HL-60 (cell line): ENCODE measurements around the gene ADAM30.
"Not testable (repeated sequence)": the region's sequence is repeated elsewhere in the genome, so short reads cannot be mapped to it uniquely, and the experiment has no call there.

Experiments used
- DNase-seq, 2 experiments: peaks; one replicate each; pipeline ENCODE4 v3.0.0-alpha.2; 2010 to 2020; ENCODE audit warnings: low read depth in 1 of 2, low spot score in 1 of 2
- H3K27ac ChIP-seq: fragments of 250-450 bp; sonication (Bioruptor Pico); replicated peaks from 2 replicates; pipeline ENCODE4 v1.5.1; 2020; ENCODE audit warnings: mild to moderate bottlenecking, moderate library complexity
- H3K27me3 ChIP-seq: fragments of 250-450 bp; sonication (Bioruptor Pico); 2 replicates; pipeline ENCODE4 v1.5.1; 2021; ENCODE audit warnings: mild to moderate bottlenecking, moderate library complexity; ENCODE audit not compliant: insufficient read depth, poor library complexity, severe bottlenecking
- H3K4me3 ChIP-seq: replicated peaks from 2 replicates; pipeline ENCODE4 v1.5.1; 2011; ENCODE audit warnings: mild to moderate bottlenecking, control low read depth, low read length; ENCODE audit not compliant: insufficient read depth
- GABPA ChIP-seq: IDR thresholded peaks from 2 replicates; pipeline ENCODE4 v1.6.1; 2012; ENCODE audit warnings: low read depth
- POLR2AphosphoS5 ChIP-seq: IDR thresholded peaks from 2 replicates; pipeline ENCODE4 v1.6.1; 2012; ENCODE audit warnings: low read depth
- REST ChIP-seq: IDR thresholded peaks from 2 replicates; pipeline ENCODE4 v1.6.1; 2012; ENCODE audit warnings: low read depth; ENCODE audit not compliant: insufficient replicate concordance
- SPI1 ChIP-seq: IDR thresholded peaks from 2 replicates; pipeline ENCODE4 v1.6.1; 2012; ENCODE audit warnings: low read depth, mild to moderate bottlenecking, borderline replicate concordance
- TF ChIP-seq, protein P1 (sequence below): IDR thresholded peaks from one replicate; pipeline ENCODE4 v1.5.1; 2011; ENCODE audit warnings: low read length, control low read depth, inconsistent platforms; ENCODE audit not compliant: insufficient read depth

Gene ADAM30

DNA sequence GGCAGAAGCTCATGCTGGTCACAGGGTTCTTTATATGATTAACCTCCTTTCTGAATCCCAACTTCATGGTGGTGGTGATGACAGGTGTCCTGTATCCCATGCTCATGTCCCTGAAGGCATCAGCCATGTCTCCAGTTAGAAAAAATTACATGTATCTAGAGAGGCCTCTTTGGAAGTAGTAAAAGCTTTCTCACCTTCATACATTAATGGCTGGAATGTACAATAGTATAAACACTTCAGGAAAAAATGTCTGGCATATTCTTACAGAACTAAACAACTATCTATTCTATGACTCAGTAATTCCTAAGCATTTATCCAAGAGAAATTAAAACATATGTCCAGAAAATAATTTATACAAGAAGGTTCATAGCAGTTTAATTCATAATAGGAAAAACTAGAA, 34.0 kb downstream of the ADAM30 start:
- Histone ChIP-seq H3K4me3 (no peak overlapping the region), H3K27me3 (no peaks in the 10 kb centered on the region), H3K27ac (no peak overlapping the region)
- no peak for DNase-seq
- TF ChIP-seq GABPA = no peak
- no peak for TF ChIP-seq REST
- TF ChIP-seq POLR2AphosphoS5 = no peak
- TF ChIP-seq SPI1 = no peak
- TF ChIP-seq, protein P1, sequence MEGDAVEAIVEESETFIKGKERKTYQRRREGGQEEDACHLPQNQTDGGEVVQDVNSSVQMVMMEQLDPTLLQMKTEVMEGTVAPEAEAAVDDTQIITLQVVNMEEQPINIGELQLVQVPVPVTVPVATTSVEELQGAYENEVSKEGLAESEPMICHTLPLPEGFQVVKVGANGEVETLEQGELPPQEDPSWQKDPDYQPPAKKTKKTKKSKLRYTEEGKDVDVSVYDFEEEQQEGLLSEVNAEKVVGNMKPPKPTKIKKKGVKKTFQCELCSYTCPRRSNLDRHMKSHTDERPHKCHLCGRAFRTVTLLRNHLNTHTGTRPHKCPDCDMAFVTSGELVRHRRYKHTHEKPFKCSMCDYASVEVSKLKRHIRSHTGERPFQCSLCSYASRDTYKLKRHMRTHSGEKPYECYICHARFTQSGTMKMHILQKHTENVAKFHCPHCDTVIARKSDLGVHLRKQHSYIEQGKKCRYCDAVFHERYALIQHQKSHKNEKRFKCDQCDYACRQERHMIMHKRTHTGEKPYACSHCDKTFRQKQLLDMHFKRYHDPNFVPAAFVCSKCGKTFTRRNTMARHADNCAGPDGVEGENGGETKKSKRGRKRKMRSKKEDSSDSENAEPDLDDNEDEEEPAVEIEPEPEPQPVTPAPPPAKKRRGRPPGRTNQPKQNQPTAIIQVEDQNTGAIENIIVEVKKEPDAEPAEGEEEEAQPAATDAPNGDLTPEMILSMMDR = no peak

DNA sequence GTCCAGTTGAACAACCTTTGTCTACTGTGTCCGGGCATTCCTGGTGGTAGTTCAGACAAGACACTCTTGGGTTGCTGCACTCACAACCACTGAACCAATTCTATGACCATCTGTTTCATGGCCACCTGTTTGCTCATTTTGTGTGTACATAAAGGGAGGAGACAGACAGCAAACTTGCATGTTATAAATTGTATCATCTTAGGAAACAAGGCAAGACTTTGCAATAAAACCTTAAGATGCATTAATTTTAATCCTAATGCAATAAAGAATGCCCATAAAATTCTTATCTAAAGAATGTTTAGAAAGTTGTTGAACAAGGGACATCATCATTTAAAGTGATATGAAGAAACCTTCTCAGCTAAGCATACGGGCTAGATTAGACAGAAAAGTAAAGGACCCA, 34.8 kb downstream of the ADAM30 start:
- Histone ChIP-seq H3K4me3 (no peak overlapping the region), H3K27ac (no peak overlapping the region)
- TF ChIP-seq GABPA (no peak), SPI1 (no peak), REST (no peak)

GRCh38 chr1:119859647-119860046, 36.7 kb downstream of the ADAM30 start:
- Histone ChIP-seq H3K4me3 (no peak overlapping the region), H3K27ac (no peak overlapping the region), H3K27me3 (no peaks in the 10 kb centered on the region)
- DNase-seq = peak; percentile 13 to 22
- TF ChIP-seq, protein P1 = no peak
- no peak for TF ChIP-seq REST
- no peak for TF ChIP-seq SPI1
- TF ChIP-seq GABPA = no peak
- TF ChIP-seq POLR2AphosphoS5 = no peak

More for the DNA sequence above, 34.8 kb downstream of the ADAM30 start:
- no peaks in the 10 kb centered on the region for H3K27me3 ChIP-seq
- DNase-seq = no peak

GRCh38 chr1:119858556-119859214, 37.6 kb downstream of the ADAM30 start:
- H3K27me3 ChIP-seq, H3K4me3 ChIP-seq, H3K27ac ChIP-seq: not testable (repeated sequence)
- DNase-seq = peak in 1 of 2 experiments; percentile 7
